HG03108 (cell line): ENCODE results near the gene GTF3C5.
"Not testable (repeated sequence)": the region's sequence is repeated elsewhere in the genome, so short reads cannot be mapped to it uniquely, and the experiment has no call there.

ENCODE experiments used
- ATAC-seq: cut with Tn5 transposase; IDR thresholded peaks from one replicate; pipeline ENCODE4 v1.9.1; 2021; ENCODE audit warnings: moderate library complexity; ENCODE audit not compliant: unreplicated experiment

Gene GTF3C5

DNA sequence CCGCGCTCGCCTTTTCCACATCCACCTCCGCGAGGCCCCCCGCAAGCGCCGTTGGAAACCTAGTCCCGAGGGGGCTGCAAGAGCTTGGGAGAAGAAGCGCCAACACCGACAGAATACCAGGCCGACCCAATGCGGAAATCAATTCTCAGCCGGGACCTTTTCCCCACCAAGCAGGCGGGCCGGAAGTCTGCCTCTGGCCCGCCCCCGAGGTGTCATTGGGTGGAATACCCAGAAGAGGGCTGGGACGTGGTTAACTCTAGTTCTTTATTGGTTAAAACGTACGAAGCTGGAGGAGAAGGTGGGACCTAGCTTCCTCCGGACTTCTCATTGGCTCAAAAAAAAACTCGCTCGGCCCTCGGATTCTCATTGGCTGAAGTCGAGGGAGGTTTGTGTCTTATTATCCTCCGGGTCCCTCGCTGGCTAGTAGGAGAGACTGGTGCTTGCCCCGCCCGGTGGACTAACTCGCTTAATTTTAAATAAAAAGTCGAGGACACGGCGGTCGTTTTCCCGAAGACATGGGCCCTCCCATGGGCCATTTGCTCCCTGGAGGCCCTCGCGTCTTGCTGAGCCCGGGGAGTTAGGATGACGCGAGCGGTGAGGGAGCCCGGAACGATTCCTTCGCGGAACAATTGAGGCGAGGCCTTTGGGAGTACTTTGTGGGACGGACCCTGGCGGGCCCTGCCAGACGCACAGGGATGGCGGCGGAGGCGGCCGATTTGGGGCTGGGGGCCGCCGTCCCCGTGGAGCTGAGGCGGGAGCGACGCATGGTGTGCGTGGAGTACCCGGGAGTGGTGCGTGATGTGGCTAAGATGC, at the start of gene GTF3C5:
GTF3C5 (plus strand) TSS at position 681 of the 813 bp plus-strand sequence; CDS start at position 696, 15 bp downstream.
- ATAC-seq, result peak; percentile 98

GRCh38 chr9:132982458-132982857, 48.3 kb upstream of the GTF3C5 start:
- peak; percentile 58 for ATAC-seq

GRCh38 chr9:132983491-132984201, 47.2 kb upstream of the GTF3C5 start:
- ATAC-seq, result no peak

DNA sequence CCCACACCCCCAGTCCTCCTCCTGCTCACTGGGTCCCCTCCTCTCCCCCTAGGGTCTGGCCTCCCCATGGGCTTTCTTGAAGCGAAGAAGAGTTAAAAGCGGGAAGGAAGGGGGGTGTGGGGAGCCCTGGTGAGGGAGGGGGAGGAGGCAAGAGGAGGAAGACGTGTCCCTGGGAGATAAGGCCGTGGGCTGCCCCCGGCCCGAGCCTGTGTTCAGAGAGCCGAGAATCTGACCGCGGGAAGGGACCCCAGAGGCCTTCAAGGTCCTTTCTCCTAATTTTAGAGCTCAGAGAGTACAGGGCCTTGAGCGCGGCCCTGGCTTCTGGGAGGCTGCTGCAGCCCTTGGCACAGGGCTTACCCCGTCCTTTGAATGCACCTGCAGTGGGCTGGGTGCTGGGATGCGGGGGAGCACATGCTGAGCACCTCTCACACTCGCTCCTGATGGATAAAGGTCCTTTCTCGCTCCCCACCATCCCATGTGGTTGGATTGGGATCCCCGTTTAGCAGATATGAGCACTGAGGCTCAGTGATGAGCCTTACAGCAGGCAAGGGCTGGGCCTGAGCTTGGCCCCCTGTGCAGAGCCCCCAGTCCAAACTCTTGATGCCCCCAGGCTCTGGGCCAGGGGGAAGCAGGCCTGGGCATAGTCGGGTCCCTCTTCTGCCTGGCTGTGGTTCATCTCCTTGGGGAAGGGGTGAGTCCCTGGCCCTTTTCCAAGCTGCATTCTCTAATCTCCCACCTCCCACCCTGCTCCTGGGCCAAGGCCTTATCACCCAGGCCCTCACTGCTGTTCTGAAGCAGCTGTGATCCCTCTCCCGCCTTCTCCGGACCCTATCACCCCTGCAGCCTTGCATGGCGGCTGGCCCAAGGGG, 46.4 kb upstream of the GTF3C5 start:
- no peak for ATAC-seq

DNA sequence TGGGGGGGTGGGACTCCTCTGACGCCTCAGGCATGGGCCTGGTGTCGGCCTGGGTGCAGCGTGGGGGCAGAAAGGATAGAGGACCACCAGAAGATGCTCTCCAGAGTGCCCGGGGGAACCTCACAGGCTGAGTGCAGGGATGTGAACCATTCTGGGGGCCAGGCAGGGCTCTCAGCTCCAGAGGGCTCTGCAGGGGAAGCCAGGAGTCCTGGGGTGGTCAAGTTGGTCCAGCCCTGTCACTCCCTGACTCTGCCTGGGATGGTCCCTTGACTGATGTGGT, 45.8 kb upstream of the GTF3C5 start:
- no peak for ATAC-seq

DNA sequence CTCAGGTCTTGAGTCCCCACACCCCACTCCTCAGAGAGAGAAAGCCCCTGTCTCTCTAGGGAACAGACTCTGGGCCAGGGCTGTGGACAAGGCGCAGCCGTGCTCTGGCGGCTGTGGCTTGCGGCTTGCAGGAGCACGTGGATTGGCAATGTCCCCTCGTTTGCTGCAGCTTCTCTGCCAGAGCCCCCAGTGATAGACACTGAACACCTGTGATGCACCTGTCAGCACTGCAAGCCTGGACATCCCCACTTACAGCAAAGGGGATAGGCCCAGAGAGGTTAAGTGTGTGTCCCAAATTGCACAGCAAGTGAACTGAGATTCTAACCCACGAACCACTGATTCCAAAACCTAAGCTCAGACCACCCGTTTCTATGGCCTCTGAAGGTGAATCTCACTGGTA, 45.3 kb upstream of the GTF3C5 start:
- no peak for ATAC-seq

DNA sequence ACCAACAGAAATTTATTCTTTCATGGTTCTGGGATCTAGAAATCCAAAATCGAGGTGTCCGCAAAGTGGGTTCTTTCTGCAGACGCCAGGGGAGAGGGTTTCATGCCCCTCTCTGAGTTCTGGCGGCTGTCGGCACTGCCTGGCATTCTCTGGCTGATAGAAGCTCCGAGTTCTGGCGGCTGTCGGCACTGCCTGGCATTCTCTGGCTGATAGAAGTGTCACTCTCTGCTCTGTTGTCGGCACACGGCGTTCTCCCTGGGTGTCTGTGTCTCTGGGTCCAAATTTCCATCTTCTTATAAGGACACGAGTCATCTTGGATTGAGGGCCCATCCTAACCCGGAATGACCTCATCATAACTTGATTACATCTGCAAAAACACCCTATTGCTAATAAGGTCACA, 44.7 kb upstream of the GTF3C5 start:
- ATAC-seq, result no peak

DNA sequence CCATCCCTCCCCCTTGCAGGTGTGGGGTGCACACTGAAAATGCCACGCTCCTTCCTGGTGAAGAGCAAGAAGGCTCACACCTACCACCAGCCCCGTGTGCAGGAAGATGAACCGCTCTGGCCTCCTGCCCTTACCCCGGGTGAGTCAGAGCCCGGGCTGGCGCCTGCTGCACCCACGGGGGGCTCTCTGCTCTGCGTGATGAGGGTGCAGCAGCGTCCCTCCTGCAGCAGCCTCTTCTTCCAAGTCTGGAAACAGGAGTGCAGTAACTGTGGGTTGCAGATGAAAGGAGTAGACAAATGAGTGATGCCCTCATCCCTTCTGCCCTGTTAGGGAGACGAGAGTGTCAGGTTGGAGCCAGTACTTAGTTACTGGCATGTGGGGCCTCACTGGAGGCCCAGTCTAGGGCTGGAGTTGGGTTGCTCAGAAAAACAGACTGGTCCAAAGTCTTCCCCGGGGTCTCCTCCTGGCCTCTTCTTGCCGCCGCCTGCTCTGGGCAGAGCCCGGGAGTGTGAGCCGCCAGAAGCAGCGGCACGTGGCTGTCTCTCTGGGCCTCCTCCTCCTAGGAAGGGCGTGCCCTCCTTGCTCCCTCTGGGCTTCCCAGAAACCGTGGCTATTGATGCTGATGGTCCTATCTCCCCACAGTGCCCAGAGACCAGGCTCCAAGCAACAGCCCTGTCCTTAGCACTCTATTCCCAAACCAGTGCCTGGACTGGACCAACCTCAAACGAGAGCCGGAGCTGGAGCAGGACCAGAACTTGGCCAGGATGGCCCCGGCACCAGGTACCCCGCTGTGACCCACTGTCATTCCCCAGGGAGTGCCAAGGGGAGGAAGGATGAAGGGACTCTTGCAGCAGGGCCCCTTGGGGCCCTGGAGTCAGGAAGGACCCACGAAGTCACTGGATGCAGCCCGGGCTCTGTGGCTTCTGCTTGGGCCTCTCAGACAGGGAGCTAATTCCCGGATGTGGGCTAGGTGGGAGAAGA, 43.9 kb upstream of the GTF3C5 start:
- no peak for ATAC-seq

GRCh38 chr9:132988244-132989013, 42.4 kb upstream of the GTF3C5 start:
- no peak for ATAC-seq

GRCh38 chr9:132989014-132989310, 41.8 kb upstream of the GTF3C5 start:
- no peak for ATAC-seq

DNA sequence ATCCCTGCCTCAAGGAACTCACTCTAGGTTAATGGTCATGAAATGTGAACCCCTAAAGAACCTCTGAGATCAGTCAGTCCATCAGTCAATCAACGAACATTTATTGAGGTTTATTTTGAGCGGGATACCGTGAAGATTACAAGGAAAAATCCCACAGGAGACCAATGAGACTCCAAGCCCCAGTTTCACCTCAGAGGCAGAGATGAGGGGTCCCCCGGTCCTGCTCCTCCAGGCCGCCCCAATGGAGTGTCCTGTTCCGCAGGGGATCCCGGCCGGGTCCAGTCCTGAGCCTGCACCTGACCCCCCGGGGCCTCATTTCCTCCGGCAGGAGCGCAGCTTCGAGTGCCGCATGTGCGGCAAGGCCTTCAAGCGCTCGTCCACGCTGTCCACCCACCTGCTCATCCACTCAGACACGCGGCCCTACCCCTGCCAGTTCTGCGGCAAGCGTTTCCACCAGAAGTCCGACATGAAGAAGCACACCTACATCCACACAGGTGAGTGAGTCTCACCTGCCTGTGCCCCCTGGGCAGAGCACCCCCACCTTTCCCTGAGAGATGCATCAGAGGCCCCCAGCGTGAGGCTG, 41.3 kb upstream of the GTF3C5 start:
- no peak for ATAC-seq

DNA sequence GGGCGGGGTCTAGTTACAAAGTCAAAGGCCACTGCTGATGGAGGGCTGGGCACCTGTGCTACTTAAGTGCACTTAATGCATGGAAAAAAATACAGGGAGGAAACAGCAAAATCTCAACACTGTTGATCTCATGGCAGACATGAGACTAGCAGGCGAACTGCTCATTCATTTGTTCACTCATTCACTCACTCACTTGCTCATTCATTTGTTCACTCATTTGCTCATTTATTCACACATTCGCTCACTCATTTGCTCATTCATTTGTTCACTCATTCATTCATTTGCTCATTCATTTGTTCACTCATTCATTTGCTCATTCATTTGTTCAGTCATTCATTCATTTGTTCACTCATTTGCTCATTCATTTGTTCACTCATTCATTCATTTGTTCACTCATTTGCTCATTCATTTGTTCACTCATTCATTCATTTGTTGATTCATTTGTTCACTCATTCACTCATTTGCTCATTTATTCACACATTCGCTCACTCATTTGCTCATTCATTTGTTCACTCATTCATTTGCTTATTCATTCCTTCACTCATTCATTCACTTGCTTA, 40.7 kb upstream of the GTF3C5 start:
- ATAC-seq, result not testable (repeated sequence)

GRCh38 chr9:132990781-132991180, 40.0 kb upstream of the GTF3C5 start:
- ATAC-seq, result no peak

DNA sequence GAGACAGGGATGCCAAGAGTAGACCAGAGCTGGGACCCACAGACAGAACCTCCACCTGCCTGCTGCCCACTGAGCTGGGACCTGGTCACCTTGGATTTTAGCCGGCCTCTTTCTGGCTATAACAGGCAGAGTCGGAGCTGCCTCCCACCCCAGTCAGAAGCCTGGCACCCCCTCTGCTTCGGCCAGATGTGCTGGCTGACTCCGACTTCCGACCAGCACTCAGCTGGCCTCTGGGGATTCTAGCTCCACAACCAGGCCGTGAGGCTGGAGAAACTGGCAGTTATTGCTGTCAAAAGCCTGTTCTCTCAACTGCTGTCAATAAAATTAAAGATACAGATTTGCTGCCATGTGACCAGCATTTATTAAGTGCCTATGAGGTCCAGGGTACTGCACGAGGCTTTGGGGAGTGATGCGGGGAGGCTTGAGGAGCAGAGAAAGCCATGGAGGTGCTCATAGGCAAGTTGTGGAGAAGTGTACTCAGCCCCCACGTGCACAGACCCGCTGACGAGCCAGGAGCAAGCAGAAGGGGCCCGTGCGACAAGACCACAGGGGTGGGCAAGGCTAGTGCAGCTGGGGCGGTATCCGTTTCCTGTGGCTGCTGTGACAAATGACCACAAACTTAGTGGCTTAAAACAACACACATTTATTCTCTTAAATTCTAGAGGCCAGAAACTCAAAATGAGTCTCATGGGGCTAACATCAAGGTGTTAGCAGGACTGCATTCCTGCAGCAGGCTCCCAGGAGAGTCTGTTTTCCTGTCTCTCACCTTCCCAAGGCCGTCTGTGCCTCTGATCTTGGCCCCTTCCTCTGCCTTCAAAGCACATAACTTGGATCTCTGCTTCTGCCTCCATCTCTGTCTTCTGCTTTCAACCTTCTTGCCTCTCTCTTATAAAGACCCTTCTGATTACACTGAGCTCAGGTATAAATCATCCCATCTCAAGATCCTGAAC, 39.2 kb upstream of the GTF3C5 start:
- no peak for ATAC-seq

- no peak for ATAC-seq
These were observed 37.3 kb upstream of the GTF3C5 start for GRCh38 chr9:132993511-132993939.

GRCh38 chr9:132994410-132995120, 36.2 kb upstream of the GTF3C5 start:
- no peak for ATAC-seq

DNA sequence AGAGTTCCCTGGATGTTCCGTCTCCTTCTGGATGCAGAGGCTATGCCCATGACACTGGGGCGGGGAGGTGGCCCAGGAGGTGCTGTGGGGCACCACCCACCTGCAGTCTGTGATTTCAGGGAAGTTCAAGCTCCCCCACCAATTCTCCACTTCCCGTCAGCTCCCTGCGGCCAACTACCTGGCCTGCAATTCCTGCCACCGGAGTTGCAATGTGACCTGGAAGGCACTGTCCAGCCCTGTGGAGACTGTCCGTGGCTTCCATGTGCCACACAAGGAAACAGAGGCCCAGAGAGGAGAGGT, 35.7 kb upstream of the GTF3C5 start:
- ATAC-seq, result no peak

DNA sequence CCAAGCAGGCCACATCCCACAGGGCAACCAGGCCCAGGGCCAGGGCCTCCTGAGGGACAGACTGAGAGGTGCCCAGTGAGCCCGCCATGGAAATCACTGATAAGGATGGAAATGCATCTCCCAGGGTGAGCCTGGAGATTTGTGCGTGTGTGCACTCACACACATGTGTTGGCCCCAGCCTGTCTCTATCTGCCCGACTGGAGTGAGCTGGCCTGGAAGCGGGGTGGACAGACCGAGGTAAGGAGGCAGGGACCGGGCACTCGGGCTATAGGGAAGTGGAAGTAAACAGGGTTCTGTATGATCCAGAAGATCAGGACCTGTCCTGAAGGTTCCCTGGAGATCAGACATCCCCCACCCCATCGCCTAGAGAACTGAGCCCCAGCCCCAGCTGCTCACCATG, 34.9 kb upstream of the GTF3C5 start:
- ATAC-seq, result no peak
